ENCODE results near the gene WSCD2. TPM values are rescaled to one million over a fixed set of nuclear protein-coding genes. Genes with fewer than 3 reads are reported as not detected.

WSCD2 gene
- total RNA-seq, 1 donor from 2014 or later = 0.97 TPM

- intact Hi-C loops (cut with DNase I) = no loop called here
- no peak for DNase-seq
- no peak for ATAC-seq (ENCODE audit: poor library complexity)
Observed at GRCh38 chr12:108179305-108179704, 50.2 kb downstream of the WSCD2 start.

GRCh38 chr12:108180255-108181094, 51.4 kb downstream of the WSCD2 start:
- intact Hi-C loops (cut with DNase I) = no loop called here
- no peak for DNase-seq
- ATAC-seq (ENCODE audit: poor library complexity) = no peak

DNA sequence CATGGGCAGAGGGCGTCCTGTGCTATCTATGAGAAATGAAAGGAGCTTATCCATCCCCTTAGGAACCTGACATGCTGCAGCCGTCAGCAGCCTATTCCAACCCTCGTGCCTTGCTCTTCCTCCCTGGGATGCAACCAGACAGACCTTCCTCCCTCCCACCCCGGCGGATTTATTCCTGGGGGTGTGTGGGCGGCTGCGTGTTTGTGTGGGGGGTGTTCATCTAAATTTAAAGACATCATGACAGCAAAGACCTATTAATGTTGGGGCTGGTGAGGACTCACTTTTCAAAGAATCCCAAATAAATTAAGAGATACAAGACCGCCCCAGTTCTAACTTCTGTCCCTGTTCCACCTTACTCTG, 52.0 kb downstream of the WSCD2 start:
- ATAC-seq (ENCODE audit: poor library complexity) = no peak
- DNase-seq = no peak
- intact Hi-C loops (cut with DNase I) = no loop called here

GRCh38 chr12:108182096-108182495, 53.0 kb downstream of the WSCD2 start:
- intact Hi-C loops (cut with DNase I) = no loop called here
- no peak for ATAC-seq (ENCODE audit: poor library complexity)
- DNase-seq = no peak

DNA sequence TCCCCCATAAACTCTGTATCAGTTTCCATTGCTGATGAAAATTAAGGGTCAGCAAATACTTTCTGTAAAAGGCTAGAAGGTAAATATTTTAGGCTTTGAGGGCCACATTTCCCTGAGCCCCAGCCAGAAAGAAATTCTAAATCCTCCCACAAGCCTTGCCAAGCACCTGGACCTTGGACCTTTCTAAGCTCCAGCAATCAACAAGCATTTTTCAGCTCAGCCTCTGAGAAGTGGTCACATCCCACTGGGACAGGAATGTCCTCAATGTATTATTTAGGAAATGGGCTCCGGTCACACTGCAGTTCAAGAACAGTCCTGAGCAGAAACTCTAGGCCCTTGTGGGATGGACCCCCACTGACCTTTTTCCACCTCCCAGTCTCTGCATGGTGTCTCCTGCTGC, 55.9 kb downstream of the WSCD2 start:
- intact Hi-C loops (cut with DNase I) = no loop called here
- DNase-seq = no peak
- ATAC-seq (ENCODE audit: poor library complexity) = no peak

- intact Hi-C loops (cut with DNase I) = no loop called here
- no peak for DNase-seq
- no peak for ATAC-seq (ENCODE audit: poor library complexity)
Observed at GRCh38 chr12:108187831-108188230, 58.7 kb downstream of the WSCD2 start.

GRCh38 chr12:108190529-108190928, 61.4 kb downstream of the WSCD2 start:
- DNase-seq (no peak), ATAC-seq (ENCODE audit: poor library complexity) (peak; percentile 93)
- intact Hi-C loops (cut with DNase I) = loop anchor here (5.0 to 10.0 kb wide), 3 partner anchors 78 to 273 kb away; no protein-coding TSS in a partner anchor

GRCh38 chr12:108191086-108191485, 62.0 kb downstream of the WSCD2 start:
- intact Hi-C loops (cut with DNase I) = loop anchor here (5.0 to 10.0 kb wide), 3 partner anchors 79 to 274 kb away; no protein-coding TSS in a partner anchor
- ATAC-seq (ENCODE audit: poor library complexity) = no peak
- no peak for DNase-seq

GRCh38 chr12:108191938-108192337, 62.9 kb downstream of the WSCD2 start:
- no peak for DNase-seq
- intact Hi-C loops (cut with DNase I) = loop anchor here (5.0 to 10.0 kb wide), 3 partner anchors 80 to 275 kb away; no protein-coding TSS in a partner anchor

GRCh38 chr12:108193493-108193892, 64.4 kb downstream of the WSCD2 start:
- DNase-seq = no peak
- intact Hi-C loops (cut with DNase I) = loop anchor here (5.0 to 10.0 kb wide), 3 partner anchors 81 to 276 kb away; no protein-coding TSS in a partner anchor
- ATAC-seq (ENCODE audit: poor library complexity) = no peak

More at GRCh38 chr12:108191938-108192337, 62.9 kb downstream of the WSCD2 start:
- ATAC-seq (ENCODE audit: poor library complexity) = no peak

GRCh38 chr12:108193917-108194316, 64.8 kb downstream of the WSCD2 start:
- ATAC-seq (ENCODE audit: poor library complexity) = no peak
- DNase-seq = no peak
- intact Hi-C loops (cut with DNase I) = loop anchor here (5.0 to 10.0 kb wide), 3 partner anchors 82 to 277 kb away; no protein-coding TSS in a partner anchor

DNA sequence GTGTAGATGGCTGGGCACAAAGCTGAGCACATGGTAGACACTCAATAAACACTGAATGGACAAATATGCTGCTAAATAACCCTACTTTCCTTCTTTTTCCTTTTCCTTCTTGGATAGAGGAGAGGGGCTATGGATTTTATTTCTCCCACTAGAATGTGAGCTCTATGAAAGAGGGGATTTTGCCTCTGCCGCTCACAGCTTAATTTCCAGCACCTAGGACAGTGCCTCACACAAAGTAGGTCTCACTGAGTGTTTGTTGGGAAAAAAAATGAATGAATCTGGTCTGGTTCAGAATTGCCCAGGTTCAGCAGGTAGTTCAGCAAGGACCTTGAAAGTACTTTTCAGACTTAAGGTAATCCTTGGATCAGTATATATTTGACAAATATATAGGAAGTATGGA, 65.5 kb downstream of the WSCD2 start:
- intact Hi-C loops (cut with DNase I) = loop anchor here (5.0 to 10.0 kb wide), 3 partner anchors 82 to 277 kb away; no protein-coding TSS in a partner anchor
- ATAC-seq (ENCODE audit: poor library complexity) = no peak
- DNase-seq = no peak

DNA sequence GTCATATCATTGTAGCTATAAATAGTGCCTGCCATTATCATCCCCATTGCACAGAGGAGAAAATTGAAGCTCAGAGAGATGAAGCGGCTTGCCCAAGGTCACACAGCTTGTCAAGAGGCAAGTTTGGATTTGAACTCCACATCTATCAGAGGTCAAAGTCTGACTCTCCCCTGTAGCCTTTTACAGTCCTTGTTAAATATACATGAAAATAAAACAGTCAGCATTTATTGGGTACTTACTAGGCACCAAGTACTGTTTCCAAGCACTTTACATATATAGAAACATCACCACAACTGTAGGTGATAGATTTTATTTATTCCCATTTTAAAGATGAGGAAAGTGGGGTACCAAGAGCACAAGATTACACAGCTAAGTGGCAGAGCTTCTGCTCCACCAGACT, 67.2 kb downstream of the WSCD2 start:
- ATAC-seq (ENCODE audit: poor library complexity) = no peak
- no peak for DNase-seq
- intact Hi-C loops (cut with DNase I) = loop anchor here (10.0 kb wide), 1 partner anchor 202 kb away; no protein-coding TSS in a partner anchor

DNA sequence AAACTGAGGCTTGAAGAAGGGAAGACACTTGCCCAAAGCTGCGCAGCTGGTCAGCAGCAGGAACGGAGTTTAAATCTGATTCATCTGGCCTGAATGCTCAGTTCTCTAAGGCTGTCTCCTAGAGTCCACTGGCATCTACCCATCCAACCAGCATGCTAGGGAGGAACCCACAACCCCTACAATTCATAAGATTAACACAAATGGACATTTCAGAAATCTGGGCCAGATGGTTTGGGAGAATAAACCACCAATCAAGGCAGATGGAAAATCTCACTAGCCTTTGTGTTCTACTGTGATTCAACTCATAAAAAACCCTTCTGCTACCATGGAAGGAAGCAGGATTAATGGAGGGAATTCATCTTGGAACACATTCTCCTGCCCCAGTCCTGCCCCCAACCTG, 67.8 kb downstream of the WSCD2 start:
- ATAC-seq (ENCODE audit: poor library complexity) (no peak), DNase-seq (no peak)
- intact Hi-C loops (cut with DNase I) = loop anchor here (10.0 kb wide), 1 partner anchor 202 kb away; no protein-coding TSS in a partner anchor

DNA sequence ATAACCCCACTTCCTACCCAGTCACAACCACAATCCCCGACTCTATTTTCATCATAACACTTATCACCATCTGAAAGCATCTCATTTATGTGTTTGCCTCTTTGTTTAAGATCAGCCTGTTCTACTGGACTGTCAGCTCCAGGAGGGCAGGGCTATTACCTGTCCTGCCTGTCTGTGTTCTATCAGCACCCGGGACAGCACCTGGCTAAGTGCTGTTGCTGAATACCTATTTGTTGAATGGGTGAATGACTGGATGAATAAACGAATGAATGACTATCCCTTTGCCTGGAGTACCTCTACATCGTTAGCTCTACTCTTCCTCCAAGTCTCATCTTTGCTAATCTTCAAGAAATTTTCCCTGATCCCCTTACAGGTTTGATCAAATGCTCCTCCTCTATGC, 69.0 kb downstream of the WSCD2 start:
- intact Hi-C loops (cut with DNase I) = loop anchor here (10.0 kb wide), 1 partner anchor 203 kb away; no protein-coding TSS in a partner anchor

GRCh38 chr12:108199106-108199505, 70.0 kb downstream of the WSCD2 start:
- ATAC-seq (ENCODE audit: poor library complexity) = no peak
- intact Hi-C loops (cut with DNase I) = loop anchor here (10.0 kb wide), 1 partner anchor 204 kb away; no protein-coding TSS in a partner anchor

More for the DNA sequence above, 69.0 kb downstream of the WSCD2 start:
- ATAC-seq (ENCODE audit: poor library complexity) (no peak), DNase-seq (no peak)

DNA sequence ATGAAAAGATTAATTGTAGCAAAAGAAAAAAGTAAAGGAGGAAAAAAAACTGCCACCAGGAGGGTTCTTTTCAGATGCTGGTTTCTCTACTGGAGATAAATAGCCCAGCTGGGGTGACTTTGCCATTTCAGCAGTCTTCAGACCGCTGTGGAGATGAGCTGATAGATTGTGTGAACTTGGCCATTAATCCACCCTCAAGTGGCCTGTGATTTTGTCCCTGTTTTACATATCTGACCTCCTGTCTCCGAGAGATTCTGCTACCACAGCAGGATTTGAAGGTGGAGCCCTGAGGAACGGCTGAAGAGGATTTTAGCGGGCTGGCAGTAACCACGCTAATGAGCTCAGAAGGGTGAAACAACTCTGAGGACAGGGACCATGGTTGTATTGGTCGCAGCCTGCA, 72.7 kb downstream of the WSCD2 start:
- intact Hi-C loops (cut with DNase I) = no loop called here
- ATAC-seq (ENCODE audit: poor library complexity) = no peak
- DNase-seq = no peak

More at GRCh38 chr12:108199106-108199505, 70.0 kb downstream of the WSCD2 start:
- no peak for DNase-seq

DNA sequence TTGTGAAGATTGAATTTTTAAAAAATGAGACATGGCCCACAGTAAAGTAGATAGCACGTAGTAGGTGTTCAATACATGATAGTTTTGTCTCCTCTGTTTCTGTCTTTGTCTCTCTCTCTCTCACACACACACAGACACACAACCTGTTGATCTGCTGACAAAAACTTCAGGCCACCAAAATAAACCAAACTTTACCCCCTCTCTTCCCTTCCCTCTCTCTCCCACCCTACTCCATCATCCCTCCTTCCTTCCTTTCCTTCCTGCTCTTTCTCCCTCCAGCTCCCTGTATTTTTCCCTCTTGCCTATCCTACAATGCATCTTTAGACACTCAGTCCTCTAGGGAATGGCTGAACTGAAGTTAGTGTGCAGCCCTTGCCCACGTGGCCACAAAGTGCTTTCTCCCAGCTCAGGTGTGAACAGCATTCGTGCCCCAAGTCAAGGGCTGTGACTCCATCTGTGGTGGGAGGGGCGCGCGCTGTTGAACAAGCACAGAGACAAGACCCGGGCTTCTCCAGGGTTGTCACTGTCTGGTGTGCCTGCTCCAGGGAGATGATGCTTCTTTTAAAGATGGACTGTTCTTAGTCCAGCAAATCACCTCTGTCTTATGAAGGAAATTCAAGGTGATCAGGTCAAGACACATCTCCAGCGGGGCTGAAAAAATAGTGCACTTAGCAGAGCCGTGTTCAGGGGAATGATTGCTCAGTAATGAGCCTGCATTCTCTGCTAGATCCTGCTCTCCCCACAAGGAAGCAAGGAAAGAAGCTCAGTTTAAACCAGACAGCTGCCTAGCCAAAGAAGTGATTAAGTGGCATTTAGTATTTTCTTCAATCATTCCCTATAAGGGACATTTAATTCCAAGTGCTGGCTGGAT, 75.3 kb downstream of the WSCD2 start:
- no peak for ATAC-seq (ENCODE audit: poor library complexity)
- DNase-seq = no peak
- intact Hi-C loops (cut with DNase I) = no loop called here

- ATAC-seq (ENCODE audit: poor library complexity) = no peak
- intact Hi-C loops (cut with DNase I) = no loop called here
- no peak for DNase-seq
Observed at GRCh38 chr12:108205864-108206263, 76.8 kb downstream of the WSCD2 start.

Measured in Right ventricle myocardium superior (tissue), 1 donor.